Heart left ventricle (tissue), 16 donors: ENCODE measurements around the gene KLHL29. TPM values are rescaled to one million over a fixed set of nuclear protein-coding genes. Genes with fewer than 3 reads are reported as not detected.

ENCODE experiments used
- ATAC-seq, 4 donors: fragments of 200-7000 bp; cut with Tn5 transposase; one replicate each; pipeline ENCODE4 v1.9.1; 2020 to 2022; ENCODE audit warnings: moderate library complexity in 4 of 4, mild to moderate bottlenecking in 3 of 4, moderate number of reproducible peaks in 1 of 4
- DNase-seq, 5 donors: peaks; one replicate each; pipeline ENCODE4 v3.0.0-alpha.2; 2020
- H3K27ac ChIP-seq, 12 donors: fragments of 200-600 bp; sonication (generic) in 4 of 12; one replicate each; pipeline versions ENCODE4 v1.5.0 to v1.8.0; 2016 to 2022; ENCODE audit warnings: mild to moderate bottlenecking in 2 of 12
- H3K27me3 ChIP-seq, 9 donors: fragments of 200-600 bp; sonication (generic) in 2 of 9; one replicate each; pipeline versions ENCODE4 v1.5.1 to v1.8.0; 2016 to 2022; ENCODE audit warnings: mild to moderate bottlenecking in 3 of 9
- H3K36me3 ChIP-seq, 9 donors: fragments of 200-600 bp; sonication (generic) in 2 of 9; one replicate each; pipeline versions ENCODE4 v1.5.0 to v1.8.0; 2018 to 2022; ENCODE audit warnings: mild to moderate bottlenecking in 2 of 9
- H3K4me1 ChIP-seq, 12 donors: fragments of 200-600 bp; sonication (generic) in 4 of 12; one replicate each; pipeline versions ENCODE4 v1.5.0 to v1.8.0; 2016 to 2022; ENCODE audit warnings: mild to moderate bottlenecking in 3 of 12
- H3K4me3 ChIP-seq, 12 donors: fragments of 200-600 bp; sonication (generic) in 4 of 12; one replicate each; pipeline versions ENCODE4 v1.5.0 to v1.8.0; 2017 to 2022; ENCODE audit warnings: mild to moderate bottlenecking in 9 of 12, moderate library complexity in 4 of 12
- H3K9me3 ChIP-seq, 12 donors: fragments of 200-600 bp; sonication (generic) in 4 of 12; one replicate each; pipeline versions ENCODE4 v1.5.0 to v1.8.0; 2016 to 2022; ENCODE audit warnings: mild to moderate bottlenecking in 1 of 12
- POLR2A ChIP-seq, 2 donors: fragments of 450-650 bp; IDR thresholded peaks; one replicate each; pipeline ENCODE4 v1.6.1; 2017; ENCODE audit warnings: antibody characterized with exemption in 2 of 2, mild to moderate bottlenecking in 2 of 2, moderate library complexity in 2 of 2
- WGBS, 4 donors: extraction: QIAGEN DNeasy Blood & Tissue Kit in 2 of 4; methylation state at CpG; one replicate each; pipeline versions ENCODE4 v1.1.5 to v1.1.7; 2013 to 2018; 5-methylcytosine and 5-hydroxymethylcytosine counted together
- intact Hi-C, 10 donors: fragments of 100-400 bp; cut with DNase I; formaldehyde crosslinking; loops; one replicate each; pipeline versions ENCODE4 v1.11.1 to v1.14.2; 2022
- polyA plus RNA-seq, 2 donors: library from polyadenylated mRNA; stranded (reverse); fragments of 200-250 nt; gene quantifications; one replicate each; pipeline ENCODE4 v1.2.3, GENCODE V29; 2013
- total RNA-seq, 9 donors: library from RNA; depleted of rRNA in 2 of 9; stranded (reverse); fragments of >200 nt in 2 of 9; fragmentation: NEBNext Ultra II Directional in 3 of 9; extraction: Animal tissue kit (Norgen Biotek cat#: 25700) in 3 of 9; gene quantifications; one replicate each; pipeline versions ENCODE4 v1.1.0 to v1.2.4, GENCODE V29; 2016 to 2023
- TF ChIP-seq, protein P1 (sequence below), 12 donors: fragments of 200-600 bp; sonication (generic) in 4 of 12; IDR thresholded peaks; one replicate each; pipeline versions ENCODE4 v1.5.0 to v1.8.0; 2018 to 2022; ENCODE audit warnings: antibody characterized with exemption in 12 of 12, mild to moderate bottlenecking in 5 of 12
- donor health status: ischemic (EF 13 %, LVEDD 7.1; RV severe dilation, severe dysfunction).
- donor health status: healthy with polysubstance abuse.
- donor health status: DM: no; HTN: yes; CAD: no.
- donor health status: DM: no; HTN: no; CAD: no.
- donor health status: ischemic (EF 25% LVEDD 6.9; RV normal size, moderate dysfunction).
- donor health status: ischemic (EF 25% LVEDD 5.7; RV mildly dilated, moderate dysfunction).
- donor health status: healthy.
- donor health status: DM: yes; HTN: yes; CAD: no.
- donor health status: ischemic (EF 35%, LVEDD 5.7; RV mildly dilated, moderate dysfunction).
- donor health status: nonischemic (EF 11% LVEDD 7.7; RV severe dilation, severe dysfunction).
- donor health status: DM: yes; HTN: yes; CAD: no.
- donor health status: PGD.
- donor health status: ischemic (EF 29% LVEDD 5.4; RV normal size, mild dysfunction).
- donor health status: nonischemic (EF 23%, LVEDD 6.1; RV moderate dilation, normal function).

The KLHL29 gene
- total and polyA plus RNA-seq, 11 donors: 0.74 to 2.7 (median 1.1) TPM

DNA sequence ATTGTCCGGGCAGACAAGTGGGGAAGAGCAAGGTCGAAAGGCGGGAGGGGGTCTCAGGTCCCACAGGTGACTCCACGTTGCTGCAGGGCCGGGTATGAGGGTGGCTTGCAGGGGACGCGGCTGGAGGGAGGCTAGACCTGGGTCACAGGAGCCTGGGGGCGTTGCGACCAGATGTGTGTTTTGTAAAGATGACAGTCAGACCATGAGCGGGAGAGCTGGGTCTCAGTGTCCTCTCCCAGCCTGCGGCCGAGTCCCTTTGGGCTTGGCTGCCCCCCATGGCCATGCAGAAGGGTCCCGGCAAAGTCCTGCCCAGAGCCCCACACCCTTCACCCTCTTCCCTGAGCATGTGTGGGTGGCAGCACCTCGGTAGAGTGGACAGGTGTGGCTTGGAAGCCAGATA is 302.7 kb downstream of the KLHL29 start:
- TF ChIP-seq POLR2A (IDR thresholded peaks at IDR 0.05): no peak
- TF ChIP-seq, protein P1, sequence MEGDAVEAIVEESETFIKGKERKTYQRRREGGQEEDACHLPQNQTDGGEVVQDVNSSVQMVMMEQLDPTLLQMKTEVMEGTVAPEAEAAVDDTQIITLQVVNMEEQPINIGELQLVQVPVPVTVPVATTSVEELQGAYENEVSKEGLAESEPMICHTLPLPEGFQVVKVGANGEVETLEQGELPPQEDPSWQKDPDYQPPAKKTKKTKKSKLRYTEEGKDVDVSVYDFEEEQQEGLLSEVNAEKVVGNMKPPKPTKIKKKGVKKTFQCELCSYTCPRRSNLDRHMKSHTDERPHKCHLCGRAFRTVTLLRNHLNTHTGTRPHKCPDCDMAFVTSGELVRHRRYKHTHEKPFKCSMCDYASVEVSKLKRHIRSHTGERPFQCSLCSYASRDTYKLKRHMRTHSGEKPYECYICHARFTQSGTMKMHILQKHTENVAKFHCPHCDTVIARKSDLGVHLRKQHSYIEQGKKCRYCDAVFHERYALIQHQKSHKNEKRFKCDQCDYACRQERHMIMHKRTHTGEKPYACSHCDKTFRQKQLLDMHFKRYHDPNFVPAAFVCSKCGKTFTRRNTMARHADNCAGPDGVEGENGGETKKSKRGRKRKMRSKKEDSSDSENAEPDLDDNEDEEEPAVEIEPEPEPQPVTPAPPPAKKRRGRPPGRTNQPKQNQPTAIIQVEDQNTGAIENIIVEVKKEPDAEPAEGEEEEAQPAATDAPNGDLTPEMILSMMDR (IDR thresholded peaks at IDR 0.05): no peak
- no peak overlapping the region for H3K4me3 ChIP-seq
- WGBS, 4 donors: 93 to 97% (median 95%) methylated on average over 12 to 14 of the region's 14 CpGs
- no peak overlapping the region for H3K27ac ChIP-seq
- no peaks in the 10 kb centered on the region for H3K4me1 ChIP-seq
- DNase-seq: no peak
- H3K27me3 ChIP-seq: peaks cover 0 to 5% (median 0%) of the 10 kb centered on the region in 9 donors
- no peak for ATAC-seq
- H3K9me3 ChIP-seq: no peaks in the 10 kb centered on the region
- peaks cover 0 to 9% (median 0%) of the 10 kb centered on the region in 9 donors for H3K36me3 ChIP-seq
- intact Hi-C loops: no loop called here

DNA sequence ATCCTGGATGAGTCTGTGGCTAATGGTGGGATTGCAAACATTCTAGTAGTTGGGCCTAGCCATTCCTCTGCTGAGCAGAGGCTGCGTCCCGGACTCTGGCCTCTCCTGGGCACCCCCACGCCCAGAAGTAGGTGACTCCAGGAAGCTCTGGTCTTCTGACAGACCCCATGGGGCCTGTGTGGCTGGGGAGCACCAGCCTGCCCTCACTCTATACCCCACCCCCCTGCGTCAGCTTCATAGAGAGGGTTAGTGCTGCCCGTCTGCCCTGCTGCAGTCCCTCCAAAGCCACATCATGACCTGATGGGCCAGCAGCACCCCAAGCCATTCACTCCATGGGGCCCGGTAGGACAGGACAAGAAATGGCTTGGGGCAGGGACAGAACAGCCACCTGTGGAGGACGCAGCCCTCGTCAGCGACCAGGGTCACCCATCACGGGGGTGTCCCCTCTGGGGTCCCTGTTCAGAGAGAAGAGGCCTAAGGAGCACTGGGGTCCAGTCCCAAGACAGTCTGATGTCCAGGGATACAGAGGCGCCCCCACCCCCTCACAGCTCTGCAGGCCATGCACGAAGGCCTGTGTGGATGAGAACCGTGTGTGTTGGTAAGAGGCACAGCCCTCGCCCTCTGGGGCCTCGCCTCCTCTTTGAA is 303.6 kb downstream of the KLHL29 start:
- intact Hi-C loops: no loop called here
- WGBS, 4 donors: 87 to 95% (median 91%) methylated on average over 7 to 15 of the region's 15 CpGs
- Histone ChIP-seq H3K4me3 (no peak overlapping the region), H3K36me3 (peaks cover 0 to 9% (median 0%) of the 10 kb centered on the region in 9 donors), H3K27me3 (no peaks in the 10 kb centered on the region), H3K9me3 (no peaks in the 10 kb centered on the region), H3K27ac (no peak overlapping the region), H3K4me1 (no peaks in the 10 kb centered on the region)
- TF ChIP-seq, protein P1 (IDR thresholded peaks at IDR 0.05): no peak
- no peak for TF ChIP-seq POLR2A (IDR thresholded peaks at IDR 0.05)
- ATAC-seq (no peak), DNase-seq (peak in 1 of 5 donors; percentile 33)

DNA sequence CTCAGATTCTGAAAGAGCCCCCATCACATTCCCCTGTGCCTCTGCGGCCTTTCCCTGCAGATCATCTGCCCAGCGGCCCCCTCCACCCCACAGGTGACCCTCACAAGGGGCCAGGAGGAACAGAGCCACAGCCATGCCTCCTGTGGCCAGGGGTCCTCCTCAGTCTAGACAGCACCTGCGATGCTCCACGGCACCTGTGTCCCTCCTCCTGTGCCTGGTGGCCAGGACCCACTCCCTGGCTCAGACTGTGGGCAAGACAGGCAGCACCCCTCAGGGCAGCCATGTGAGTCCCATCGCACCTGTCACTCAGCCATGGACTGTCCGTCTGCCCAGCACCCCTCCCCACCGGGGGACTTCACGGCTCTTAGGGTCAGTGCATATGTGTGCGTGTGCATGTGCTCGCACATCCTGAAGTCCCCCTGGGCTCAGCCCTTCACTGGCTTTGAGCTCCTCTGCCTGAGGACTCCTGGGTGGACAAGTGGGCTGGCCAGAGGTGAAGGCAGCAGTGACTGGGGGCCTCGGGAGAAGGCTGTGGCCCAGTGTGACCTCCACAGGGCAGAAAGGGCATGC is 304.2 kb downstream of the KLHL29 start:
- peak in 1 of 5 donors; percentile 58 for DNase-seq
- WGBS, 4 donors: 77 to 88% (median 84%) methylated on average over 8 to 11 of the region's 11 CpGs
- H3K36me3 ChIP-seq: peaks cover 0 to 9% (median 0%) of the 10 kb centered on the region in 9 donors

GRCh38 chr2:23689891-23690290 is 304.9 kb downstream of the KLHL29 start:
- intact Hi-C loops: no loop called here
- no peak overlapping the region for H3K4me3 ChIP-seq
- ATAC-seq: no peak
- H3K36me3 ChIP-seq: peaks cover 0 to 9% (median 0%) of the 10 kb centered on the region in 9 donors
- peak overlapping the region in 1 of 12 donors; percentile 9 for H3K27ac ChIP-seq
- H3K4me1 ChIP-seq: no peaks in the 10 kb centered on the region
- no peaks in the 10 kb centered on the region for H3K9me3 ChIP-seq
- WGBS, 4 donors: 84 to 92% (median 89%) methylated on average over 7 to 9 of the region's 9 CpGs
- peak in 1 of 5 donors; percentile 63 for DNase-seq
- TF ChIP-seq POLR2A (IDR thresholded peaks at IDR 0.05): no peak
- TF ChIP-seq, protein P1 (IDR thresholded peaks at IDR 0.05): no peak
- H3K27me3 ChIP-seq: no peaks in the 10 kb centered on the region

More for the DNA sequence above, 304.2 kb downstream of the KLHL29 start:
- Histone ChIP-seq H3K4me3 (no peak overlapping the region), H3K27me3 (no peaks in the 10 kb centered on the region), H3K9me3 (no peaks in the 10 kb centered on the region), H3K27ac (no peak overlapping the region), H3K4me1 (no peaks in the 10 kb centered on the region)
- ATAC-seq: no peak
- intact Hi-C loops: no loop called here
- TF ChIP-seq, protein P1 (IDR thresholded peaks at IDR 0.05): no peak
